GM12864 (cell line): ENCODE results near the gene LLGL2.

Source experiments
- DNase-seq: peaks from one replicate; pipeline ENCODE4 v3.0.0-alpha.2; 2011; ENCODE audit warnings: low read depth
- H3K4me3 ChIP-seq: 2 replicates; pipeline ENCODE4 v1.5.1; 2011; ENCODE audit warnings: mild to moderate bottlenecking, low read depth, low read length, control low read depth
- TF ChIP-seq, protein P1 (sequence below): IDR thresholded peaks from 2 replicates; pipeline ENCODE4 v1.5.1; 2011; ENCODE audit warnings: low read depth, mild to moderate bottlenecking, moderate library complexity, low read length, control low read depth, inconsistent platforms; ENCODE audit errors: missing control alignments

The LLGL2 gene

GRCh38 chr17:75553295-75554110 is 28.0 kb downstream of the LLGL2 start:
- no peak for DNase-seq
- H3K4me3 ChIP-seq = no peak overlapping the region
- TF ChIP-seq, protein P1, sequence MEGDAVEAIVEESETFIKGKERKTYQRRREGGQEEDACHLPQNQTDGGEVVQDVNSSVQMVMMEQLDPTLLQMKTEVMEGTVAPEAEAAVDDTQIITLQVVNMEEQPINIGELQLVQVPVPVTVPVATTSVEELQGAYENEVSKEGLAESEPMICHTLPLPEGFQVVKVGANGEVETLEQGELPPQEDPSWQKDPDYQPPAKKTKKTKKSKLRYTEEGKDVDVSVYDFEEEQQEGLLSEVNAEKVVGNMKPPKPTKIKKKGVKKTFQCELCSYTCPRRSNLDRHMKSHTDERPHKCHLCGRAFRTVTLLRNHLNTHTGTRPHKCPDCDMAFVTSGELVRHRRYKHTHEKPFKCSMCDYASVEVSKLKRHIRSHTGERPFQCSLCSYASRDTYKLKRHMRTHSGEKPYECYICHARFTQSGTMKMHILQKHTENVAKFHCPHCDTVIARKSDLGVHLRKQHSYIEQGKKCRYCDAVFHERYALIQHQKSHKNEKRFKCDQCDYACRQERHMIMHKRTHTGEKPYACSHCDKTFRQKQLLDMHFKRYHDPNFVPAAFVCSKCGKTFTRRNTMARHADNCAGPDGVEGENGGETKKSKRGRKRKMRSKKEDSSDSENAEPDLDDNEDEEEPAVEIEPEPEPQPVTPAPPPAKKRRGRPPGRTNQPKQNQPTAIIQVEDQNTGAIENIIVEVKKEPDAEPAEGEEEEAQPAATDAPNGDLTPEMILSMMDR = no peak

DNA sequence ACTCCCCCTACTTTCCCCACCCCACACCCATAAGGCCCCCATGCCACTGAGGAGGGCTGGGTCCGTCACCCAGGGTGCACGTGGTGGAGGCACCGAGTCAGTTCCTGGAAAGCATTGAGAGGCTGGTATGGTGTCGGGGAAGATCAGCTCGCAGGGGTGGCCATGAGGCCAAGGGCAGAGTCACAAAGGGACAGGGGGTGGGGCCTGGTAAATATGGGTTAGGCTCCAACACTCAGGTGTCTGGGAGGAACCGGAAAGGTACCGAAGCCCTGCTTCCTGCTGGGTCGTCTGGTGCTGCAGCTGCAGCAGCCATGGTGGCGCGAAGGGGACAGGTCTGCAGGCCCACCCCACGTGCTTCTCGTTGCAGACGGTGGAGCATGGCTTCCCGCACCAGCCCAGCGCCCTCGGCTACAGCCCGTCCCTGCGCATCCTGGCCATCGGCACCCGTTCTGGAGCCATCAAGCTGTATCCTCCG is 30.2 kb downstream of the LLGL2 start:
- TF ChIP-seq, protein P1 = no peak
- H3K4me3 ChIP-seq = no peak overlapping the region
- no peak for DNase-seq

DNA sequence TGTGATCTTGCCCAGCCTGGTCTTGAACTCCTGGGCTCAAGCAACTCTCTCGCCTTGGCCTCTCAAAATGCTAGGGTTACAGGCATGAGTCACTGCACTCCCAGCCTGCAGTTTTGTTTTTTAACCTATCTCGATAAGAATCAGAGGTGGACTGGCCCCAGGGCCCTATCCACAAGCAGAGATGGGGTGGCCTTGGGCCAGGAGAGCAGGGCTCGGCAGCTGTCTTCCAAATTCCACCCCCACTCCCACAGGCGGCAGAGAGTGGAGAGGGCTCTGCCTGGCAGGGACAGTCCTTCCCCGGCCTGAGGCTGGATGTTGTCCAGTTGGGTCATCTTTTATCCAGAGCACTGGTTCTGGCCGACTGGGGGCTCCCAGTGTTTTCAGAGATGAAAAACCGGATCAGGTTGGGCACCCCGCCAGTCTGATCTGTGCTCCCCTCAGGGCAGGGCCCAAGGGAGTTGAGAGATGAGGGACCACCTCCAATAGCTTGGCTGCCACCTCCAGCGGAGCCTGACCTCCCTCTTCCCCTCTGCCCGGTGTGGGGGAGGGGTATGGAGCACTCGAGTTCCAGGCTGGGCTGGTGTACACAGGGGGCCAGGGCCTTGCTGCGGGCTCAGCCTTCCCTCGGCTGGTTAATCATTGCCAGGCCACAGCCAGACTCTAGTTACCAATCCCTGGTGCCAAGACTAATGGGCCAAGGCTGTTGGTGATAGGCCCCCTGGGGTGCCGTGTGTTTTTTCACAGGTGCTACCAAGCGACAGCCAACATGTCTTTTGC is 31.8 kb downstream of the LLGL2 start:
- no peak for DNase-seq
- TF ChIP-seq, protein P1 = no peak
- H3K4me3 ChIP-seq = no peak overlapping the region

DNA sequence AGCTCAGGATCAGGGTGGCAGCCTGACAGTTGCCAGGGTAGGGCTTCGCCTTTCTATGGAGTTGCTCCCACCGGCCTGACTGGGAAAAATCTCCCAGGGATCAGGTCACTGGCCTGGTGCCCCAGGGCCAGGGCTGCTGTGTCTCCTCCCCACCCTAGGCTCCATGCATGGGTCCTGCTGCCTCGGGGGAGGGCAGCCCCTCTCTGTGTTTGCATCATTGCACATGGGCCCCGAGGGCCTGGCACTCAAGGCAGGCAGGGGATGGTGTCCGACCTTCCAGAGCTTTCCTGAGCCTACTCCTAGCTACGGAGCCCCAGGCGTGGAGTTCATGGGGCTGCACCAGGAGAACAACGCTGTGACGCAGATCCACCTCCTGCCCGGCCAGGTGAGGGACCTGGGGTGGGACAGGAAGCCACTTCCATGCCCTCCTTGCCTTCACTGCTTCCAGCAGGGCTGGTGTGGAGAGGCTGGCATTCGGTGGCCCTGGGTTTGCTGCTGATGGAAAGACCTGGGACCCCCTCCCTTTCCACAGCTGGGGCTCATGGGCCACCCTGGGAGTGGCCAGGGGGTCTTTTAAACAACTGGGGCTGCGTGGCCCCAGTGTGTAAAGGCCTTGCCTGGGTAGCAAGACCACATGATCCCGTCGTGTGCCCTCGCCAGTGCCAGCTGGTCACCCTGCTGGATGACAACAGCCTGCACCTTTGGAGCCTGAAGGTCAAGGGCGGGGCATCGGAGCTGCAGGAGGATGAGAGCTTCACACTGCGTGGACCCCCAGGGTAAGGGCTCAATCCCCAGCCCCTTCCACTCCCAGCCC is 32.6 kb downstream of the LLGL2 start:
- no peak overlapping the region for H3K4me3 ChIP-seq
- TF ChIP-seq, protein P1 = no peak
- no peak for DNase-seq

DNA sequence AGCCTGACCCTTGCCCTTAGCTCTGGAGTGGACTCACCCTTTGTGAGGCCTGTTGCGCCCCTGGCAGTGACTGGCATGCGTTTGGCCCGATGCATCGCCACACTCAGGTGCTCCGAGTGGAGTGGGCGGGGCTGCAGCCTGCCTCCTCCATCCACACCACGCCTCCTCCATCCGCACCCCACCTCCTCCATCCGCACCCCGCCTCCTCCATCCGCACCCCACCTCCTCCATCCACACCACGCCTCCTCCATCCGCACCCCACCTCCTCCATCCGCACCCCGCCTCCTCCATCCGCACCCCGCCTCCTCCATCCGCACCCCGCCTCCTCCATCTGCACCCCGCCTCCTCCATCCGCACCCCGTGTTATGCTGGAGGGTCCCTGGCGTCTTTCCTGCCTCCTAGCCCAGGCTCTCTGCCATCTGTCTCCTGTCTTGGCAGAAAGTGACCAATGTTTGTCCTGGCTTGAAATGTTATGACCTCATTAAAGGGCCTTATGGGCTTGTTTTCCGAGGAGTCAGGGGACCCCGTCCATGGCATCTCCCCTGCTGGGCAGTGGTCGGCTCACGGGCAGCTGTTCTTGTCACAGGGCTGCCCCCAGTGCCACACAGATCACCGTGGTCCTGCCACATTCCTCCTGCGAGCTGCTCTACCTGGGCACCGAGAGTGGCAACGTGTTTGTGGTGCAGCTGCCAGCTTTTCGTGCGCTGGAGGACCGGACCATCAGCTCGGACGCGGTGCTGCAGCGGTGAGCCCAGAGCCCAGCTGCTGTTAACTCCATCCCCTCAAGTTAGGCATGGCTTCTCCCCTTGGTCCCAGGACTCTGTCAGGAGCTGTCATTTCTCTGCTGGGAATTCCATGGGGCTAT is 33.4 kb downstream of the LLGL2 start:
- TF ChIP-seq, protein P1 = no peak
- no peak overlapping the region for H3K4me3 ChIP-seq
- DNase-seq = no peak

DNA sequence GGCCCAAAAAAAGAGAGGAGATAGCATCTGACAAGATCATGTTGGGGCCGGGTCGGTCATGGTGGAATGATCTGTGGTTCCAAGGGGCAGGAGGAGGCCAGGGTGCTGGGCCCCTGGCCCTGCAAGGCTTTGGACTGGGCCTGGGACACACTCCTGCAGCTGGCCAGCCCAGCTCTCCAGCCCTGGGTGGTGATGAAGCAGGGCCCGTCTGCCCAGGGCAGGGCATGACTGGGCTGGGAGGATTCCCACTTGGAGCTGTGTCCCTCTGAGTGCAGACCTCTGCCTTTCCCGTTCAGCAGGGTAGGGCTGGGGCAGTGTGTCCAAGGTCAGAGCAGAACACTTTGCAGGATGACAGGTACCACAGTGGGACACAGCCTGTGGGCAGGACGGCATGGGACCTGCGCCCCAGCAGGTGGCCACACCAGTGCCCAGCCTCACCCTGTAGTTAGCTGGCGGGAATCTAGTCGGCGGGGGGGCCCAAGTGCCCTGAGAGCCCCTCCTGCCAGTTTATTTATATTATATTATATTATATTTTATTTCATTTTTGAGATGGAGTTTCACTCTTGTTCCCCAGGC is 34.5 kb downstream of the LLGL2 start:
- TF ChIP-seq, protein P1 = no peak
- H3K4me3 ChIP-seq = no peak overlapping the region
- DNase-seq = no peak
